H9 (cell line): ENCODE results near the gene OGFOD3. TPM values are rescaled to one million over a fixed set of nuclear protein-coding genes. Genes with fewer than 3 reads are reported as not detected.

Experiments
- DNase-seq: peaks from one replicate; pipeline ENCODE4 v3.0.0-alpha.2; 2017
- H2AFZ ChIP-seq: one replicate; pipeline ENCODE4 v1.6.1; 2013; ENCODE audit warnings: mild to moderate bottlenecking, low read length, control low read depth, moderate library complexity
- H2AK5ac ChIP-seq: 2 replicates; pipeline ENCODE4 v1.6.1; 2013; ENCODE audit warnings: low read length, control low read depth, mixed read lengths; ENCODE audit not compliant: insufficient read length
- H2BK120ac ChIP-seq: one replicate; pipeline ENCODE4 v1.6.1; 2013; ENCODE audit warnings: low read depth, mild to moderate bottlenecking, low read length, control low read depth, inconsistent platforms; ENCODE audit not compliant: poor library complexity, severe bottlenecking
- H2BK12ac ChIP-seq: 2 replicates; pipeline ENCODE4 v1.6.1; 2013; ENCODE audit warnings: low read length, control low read depth, mixed read lengths, low read depth; ENCODE audit not compliant: insufficient read length
- H2BK15ac ChIP-seq: 2 replicates; pipeline ENCODE4 v1.6.1; 2013; ENCODE audit warnings: low read depth, low read length, control low read depth
- H2BK20ac ChIP-seq: one replicate; pipeline ENCODE4 v1.6.1; 2013; ENCODE audit warnings: low read depth, mild to moderate bottlenecking, low read length, control low read depth, inconsistent platforms; ENCODE audit not compliant: poor library complexity, severe bottlenecking
- H2BK5ac ChIP-seq: 2 replicates; pipeline ENCODE4 v1.6.1; 2013; ENCODE audit warnings: low read length, control low read depth, mixed read lengths; ENCODE audit not compliant: insufficient read length
- H3K14ac ChIP-seq: 2 replicates; pipeline ENCODE4 v1.6.1; 2013; ENCODE audit warnings: low read length, control low read depth; ENCODE audit not compliant: insufficient read depth
- H3K18ac ChIP-seq: 2 replicates; pipeline ENCODE4 v1.6.1; 2013; ENCODE audit warnings: low read depth, mild to moderate bottlenecking, mixed read lengths, low read length, control low read depth; ENCODE audit not compliant: insufficient read length
- H3K23ac ChIP-seq: 2 replicates; pipeline ENCODE4 v1.6.1; 2013; ENCODE audit warnings: low read length, control low read depth, mixed read lengths, low read depth; ENCODE audit not compliant: insufficient read length
- H3K23me2 ChIP-seq: 2 replicates; pipeline ENCODE4 v1.6.1; 2013; ENCODE audit warnings: low read depth, mild to moderate bottlenecking, mixed read lengths, low read length, control low read depth; ENCODE audit not compliant: insufficient read length, poor library complexity, severe bottlenecking
- H3K27ac ChIP-seq: 2 replicates; pipeline ENCODE4 v1.5.1; 2013; ENCODE audit warnings: low read length, control low read depth, mixed read lengths, low read depth; ENCODE audit not compliant: insufficient read length
- H3K27me3 ChIP-seq: 2 replicates; pipeline ENCODE4 v1.6.1; 2013; ENCODE audit warnings: low read length, control low read depth, inconsistent platforms; ENCODE audit not compliant: insufficient read depth
- H3K4ac ChIP-seq: 2 replicates; pipeline ENCODE4 v1.6.1; 2013; ENCODE audit warnings: low read depth, mild to moderate bottlenecking, control low read depth, inconsistent platforms, low read length, moderate library complexity
- H3K4me1 ChIP-seq: 2 replicates; pipeline ENCODE4 v1.6.1; 2013; ENCODE audit warnings: low read length, control low read depth, inconsistent platforms; ENCODE audit not compliant: insufficient read depth
- H3K4me2 ChIP-seq: 2 replicates; pipeline ENCODE4 v1.6.1; 2013; ENCODE audit warnings: low read length, control low read depth, mixed read lengths; ENCODE audit not compliant: insufficient read length, insufficient read depth
- H3K56ac ChIP-seq: 2 replicates; pipeline ENCODE4 v1.6.1; 2013; ENCODE audit warnings: low read depth, mild to moderate bottlenecking, mixed read lengths, low read length, control low read depth; ENCODE audit not compliant: insufficient read length
- H3K79me1 ChIP-seq: 2 replicates; pipeline ENCODE4 v1.6.1; 2013; ENCODE audit warnings: low read depth, mild to moderate bottlenecking, moderate library complexity, low read length, control low read depth, inconsistent platforms; ENCODE audit not compliant: insufficient read depth, poor library complexity, severe bottlenecking
- H3K79me2 ChIP-seq: 2 replicates; pipeline ENCODE4 v1.6.1; 2013; ENCODE audit warnings: low read length, control low read depth, inconsistent platforms; ENCODE audit not compliant: insufficient read depth
- H3K9ac ChIP-seq: 2 replicates; pipeline ENCODE4 v1.6.1; 2013; ENCODE audit warnings: low read length, control low read depth, mixed read lengths; ENCODE audit not compliant: insufficient read length; ENCODE audit errors: extremely low read depth
- H3K9me3 ChIP-seq: one replicate; pipeline ENCODE4 v1.6.1; 2013; ENCODE audit warnings: low read depth, low read length, inconsistent platforms; ENCODE audit not compliant: control insufficient read depth
- H3T11ph ChIP-seq: one replicate; pipeline ENCODE4 v1.6.1; 2013; ENCODE audit warnings: mild to moderate bottlenecking, low read length, control low read depth, inconsistent platforms
- H4K20me1 ChIP-seq: one replicate; pipeline ENCODE4 v1.6.1; 2013; ENCODE audit not compliant: control insufficient read depth, insufficient read length, insufficient read depth
- H4K5ac ChIP-seq: 2 replicates; pipeline ENCODE4 v1.6.1; 2013; ENCODE audit warnings: low read depth, mild to moderate bottlenecking, mixed read lengths, low read length, control low read depth; ENCODE audit not compliant: insufficient read length
- H4K8ac ChIP-seq: replicated peaks from 2 replicates; pipeline ENCODE4 v1.6.1; 2013; ENCODE audit warnings: low read length, control low read depth, mixed read lengths, low read depth; ENCODE audit not compliant: insufficient read length
- H4K91ac ChIP-seq: 2 replicates; pipeline ENCODE4 v1.6.1; 2013; ENCODE audit warnings: low read depth, mild to moderate bottlenecking, moderate library complexity, mixed read lengths, low read length, control low read depth; ENCODE audit not compliant: insufficient read length
- H3K27ac Mint-ChIP-seq, 3 experiments: 2 replicates in 2 of 3; 3 replicates in 1 of 3; pipeline ENCODE4 v1.8.0; 2020 to 2021; ENCODE audit warnings: mixed read lengths in 3 of 3, mild to moderate bottlenecking in 1 of 3, moderate library complexity in 1 of 3
- H3K27me3 Mint-ChIP-seq: 2 replicates; pipeline ENCODE4 v1.8.0; 2021; ENCODE audit warnings: low read depth, mild to moderate bottlenecking, moderate library complexity, mixed read lengths
- H3K36me3 Mint-ChIP-seq, 3 experiments: 2 replicates in 2 of 3; 3 replicates in 1 of 3; pipeline ENCODE4 v1.8.0; 2020 to 2021; ENCODE audit warnings: low read depth in 3 of 3, mixed read lengths in 3 of 3; ENCODE audit not compliant: insufficient read depth in 1 of 3
- H3K4me1 Mint-ChIP-seq, 2 experiments: 2 replicates each; pipeline ENCODE4 v1.8.0; 2020; ENCODE audit warnings: mixed read lengths in 2 of 2
- H3K4me3 Mint-ChIP-seq, 2 experiments: 2 replicates in 1 of 2; 3 replicates in 1 of 2; pipeline ENCODE4 v1.8.0; 2020 to 2021; ENCODE audit warnings: mild to moderate bottlenecking in 2 of 2, mixed read lengths in 2 of 2, moderate library complexity in 1 of 2
- H3K9me3 Mint-ChIP-seq, 2 experiments: 2 replicates in 1 of 2; 3 replicates in 1 of 2; pipeline ENCODE4 v1.8.0; 2020; ENCODE audit warnings: mild to moderate bottlenecking in 2 of 2, mixed read lengths in 2 of 2, moderate library complexity in 1 of 2
- CTCF ChIP-seq: fragments of 200-600 bp; sonication (generic); conservative IDR thresholded peaks from 3 replicates; pipeline ENCODE4 v1.8.0; 2021; ENCODE audit warnings: antibody characterized with exemption, mild to moderate bottlenecking
- WGBS: extraction: QIAGEN DNeasy Blood & Tissue Kit; methylation state at CpG from one replicate; pipeline ENCODE4 v1.1.7; 2013; ENCODE audit warnings: missing lambda C conversion rate, low lambda C conversion rate, mixed read lengths; ENCODE audit not compliant: insufficient read length; ENCODE audit errors: extremely low coverage; 5-methylcytosine and 5-hydroxymethylcytosine counted together
- total RNA-seq: library from RNA; stranded (reverse); gene quantifications from 2 replicates; pipeline ENCODE4 v1.2.1, GENCODE V29; 2021

Gene OGFOD3
- total RNA-seq, 1 experiment from 2014 or later = 27.8 TPM

GRCh38 chr17:82344175-82344907 lies 74.0 kb downstream of the OGFOD3 start:
- Mint-ChIP-seq H3K36me3 (peaks cover 3 to 8% (median 6%) of the 10 kb centered on the region in 3 experiments; a peak in 5 of 7 replicates), H3K9me3 (peaks cover 14 to 15% of the 10 kb centered on the region in 2 experiments), H3K4me1 (peaks cover 5 to 13% of the 10 kb centered on the region in 2 experiments), H3K4me3 (no peak overlapping the region), H3K27ac (no peak overlapping the region), H3K27me3 (peaks cover 45% of the 10 kb centered on the region)
- H3K23ac ChIP-seq = no peak overlapping the region
- H3K18ac ChIP-seq = no peak overlapping the region
- no peak overlapping the region for H2AK5ac ChIP-seq
- H4K91ac ChIP-seq = no peak overlapping the region
- H3K4ac ChIP-seq = no peak overlapping the region
- no peak overlapping the region for H2BK12ac ChIP-seq
- no peak overlapping the region for H3T11ph ChIP-seq
- DNase-seq = no peak
- no peaks in the 10 kb centered on the region for H3K27me3 ChIP-seq
- no peak overlapping the region; the same call in 1 of the 2 replicates for H3K14ac ChIP-seq
- no peak overlapping the region for H2BK120ac ChIP-seq
- H4K5ac ChIP-seq = no peak overlapping the region
- no peak overlapping the region for H3K4me2 ChIP-seq
- no peak overlapping the region for H3K27ac ChIP-seq
- H4K8ac ChIP-seq = no peak overlapping the region
- H2BK15ac ChIP-seq = no peak overlapping the region
- no peak overlapping the region for H3K56ac ChIP-seq
- no peak overlapping the region for H3K9ac ChIP-seq
- H3K9me3 ChIP-seq = no peaks in the 10 kb centered on the region
- no peaks in the 10 kb centered on the region for H3K4me1 ChIP-seq
- no peak overlapping the region for H2BK20ac ChIP-seq
- no peak overlapping the region for H2BK5ac ChIP-seq
- no peak overlapping the region for H2AFZ ChIP-seq
- no peaks in the 10 kb centered on the region for H3K79me1 ChIP-seq
- no CpG with 5 or more reads among the region's 24 CpGs for WGBS
- no peaks in the 10 kb centered on the region for H3K79me2 ChIP-seq
- no peaks in the 10 kb centered on the region for H4K20me1 ChIP-seq
- no peaks in the 10 kb centered on the region for H3K23me2 ChIP-seq
- TF ChIP-seq CTCF = no peak
